ENCODE results near the gene PRELID1.

- TF ChIP-seq POLR2A (IDR thresholded peaks at IDR 0.05; ENCODE audit: low read length) (no peak), GATA1 (IDR thresholded peaks at IDR 0.05; ENCODE audit: low read depth, low read length) (no peak)
Measured at GRCh38 chr5:177304392-177305119, 957 bp downstream of the PRELID1 start.
